Left forelimb (tissue), 1 donor: ENCODE results near the gene TRMT2A.

ENCODE experiments used
- DNase-seq: peaks from one replicate; pipeline ENCODE4 v3.0.0-alpha.2; 2018; ENCODE audit warnings: low spot score

Gene TRMT2A

DNA sequence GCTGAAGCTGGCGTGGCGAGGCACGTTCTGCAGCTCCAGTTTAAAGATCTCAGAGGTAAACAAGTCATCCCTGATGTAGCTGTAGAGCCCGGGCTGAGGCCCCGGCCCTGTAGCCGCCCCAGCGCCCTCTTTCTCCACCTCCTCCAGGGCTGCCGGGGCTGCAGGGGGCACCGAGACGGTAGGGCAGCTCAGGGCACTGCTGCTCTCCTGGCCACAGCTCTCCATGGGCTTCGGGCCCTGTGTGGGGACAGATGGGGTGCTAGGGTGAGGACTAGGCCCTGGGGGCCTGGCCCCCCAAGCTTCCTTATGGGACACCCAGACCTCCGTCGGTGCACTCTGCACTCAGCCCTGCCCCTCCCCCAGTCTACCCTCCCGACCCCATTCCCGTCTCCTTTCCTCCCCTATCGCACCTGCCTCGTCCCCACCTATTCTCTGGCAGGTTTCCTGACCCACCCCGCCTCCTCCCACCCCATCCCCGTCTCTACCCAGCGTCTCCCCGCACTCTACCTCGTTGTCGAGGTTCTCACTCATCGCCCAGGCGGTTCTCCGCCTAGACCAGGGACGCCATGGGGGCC lies 563 bp downstream of the TRMT2A start:
- no peak for DNase-seq

DNA sequence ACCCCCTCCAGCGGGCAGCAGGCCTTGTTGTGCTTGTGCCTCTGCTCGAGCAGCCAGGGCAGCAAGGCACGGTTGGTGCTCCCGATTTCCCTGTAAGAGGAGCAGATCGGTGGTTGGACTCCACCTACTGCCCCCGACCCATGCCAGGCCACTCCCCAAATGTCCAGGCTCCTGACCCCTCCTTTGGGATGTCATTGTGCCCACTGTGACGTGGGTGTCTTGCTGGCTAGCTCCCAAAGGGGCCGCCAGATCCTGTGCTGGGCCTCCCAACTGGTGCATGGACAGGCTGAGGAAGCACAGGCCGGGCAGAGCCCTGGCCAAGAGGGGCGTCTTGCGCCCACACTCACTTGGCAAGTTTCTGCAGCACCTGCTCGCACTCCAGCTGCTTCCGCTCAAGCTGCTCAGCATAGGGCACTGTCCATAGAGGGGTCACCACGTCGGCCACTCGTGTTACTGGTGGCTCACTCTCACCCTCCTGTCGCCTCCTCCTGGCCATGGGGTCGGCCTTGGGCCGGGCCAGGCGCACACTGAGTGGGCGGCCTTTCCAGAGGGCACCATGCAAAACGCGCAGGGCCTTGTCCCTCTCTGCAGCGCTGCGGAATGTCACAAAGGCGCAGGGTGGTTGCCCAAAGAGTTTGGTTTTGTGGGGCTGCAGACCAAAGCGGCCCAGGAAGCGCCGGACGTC lies 1.2 kb downstream of the TRMT2A start, which contains the start of gene RANBP1:
TSS of gene RANBP1 (plus strand) at position 414 of the 685 bp plus-strand sequence. CDS start at position 495, 81 bp downstream.
- no peak for DNase-seq

DNA sequence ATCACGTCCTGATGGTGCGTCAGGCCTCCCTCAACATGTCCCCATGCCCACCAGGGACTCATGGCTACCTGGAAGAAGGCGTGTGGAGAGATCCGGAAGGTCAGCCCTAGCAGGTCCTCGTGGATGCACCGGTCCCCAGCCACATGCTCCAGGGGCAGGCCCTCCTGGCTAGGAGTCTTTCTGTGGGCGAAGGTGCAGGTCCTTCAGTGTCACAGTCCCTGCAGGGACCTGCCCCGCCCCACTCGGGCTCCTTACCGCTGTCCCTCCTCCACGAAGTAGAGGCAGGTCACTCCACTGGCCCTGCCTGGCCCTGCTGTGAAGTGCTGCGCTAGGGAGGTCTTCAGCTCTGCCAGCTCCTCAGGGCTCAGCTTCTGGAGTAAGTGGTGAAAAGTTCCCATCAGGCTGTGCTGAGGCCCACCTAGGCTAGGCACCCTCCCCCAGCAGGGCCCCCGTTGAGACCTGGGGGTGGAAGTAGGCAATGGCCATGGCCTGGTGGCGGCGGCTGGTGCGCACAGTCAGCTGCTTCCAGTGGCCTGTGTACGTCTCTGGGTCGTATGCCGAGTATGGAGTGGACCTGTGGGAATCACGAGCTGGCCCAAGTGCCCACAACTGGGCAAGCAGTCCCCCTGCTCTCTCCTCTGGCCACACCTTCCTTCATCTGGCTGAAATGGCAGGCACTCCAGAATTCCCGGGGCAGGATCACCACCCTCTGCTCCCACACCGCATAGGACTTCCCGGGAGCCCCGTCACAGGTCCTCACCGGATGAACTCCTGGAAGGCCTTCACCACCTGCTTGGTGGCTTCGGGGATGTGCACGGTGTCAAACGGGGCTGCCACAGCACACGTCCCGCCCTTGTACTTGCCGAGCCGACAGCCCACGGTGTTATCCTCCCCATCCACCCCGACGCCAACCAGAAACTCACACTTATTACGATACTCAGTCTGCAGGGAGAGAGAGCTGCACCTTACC lies 2.2 kb downstream of the TRMT2A start:
- no peak for DNase-seq

DNA sequence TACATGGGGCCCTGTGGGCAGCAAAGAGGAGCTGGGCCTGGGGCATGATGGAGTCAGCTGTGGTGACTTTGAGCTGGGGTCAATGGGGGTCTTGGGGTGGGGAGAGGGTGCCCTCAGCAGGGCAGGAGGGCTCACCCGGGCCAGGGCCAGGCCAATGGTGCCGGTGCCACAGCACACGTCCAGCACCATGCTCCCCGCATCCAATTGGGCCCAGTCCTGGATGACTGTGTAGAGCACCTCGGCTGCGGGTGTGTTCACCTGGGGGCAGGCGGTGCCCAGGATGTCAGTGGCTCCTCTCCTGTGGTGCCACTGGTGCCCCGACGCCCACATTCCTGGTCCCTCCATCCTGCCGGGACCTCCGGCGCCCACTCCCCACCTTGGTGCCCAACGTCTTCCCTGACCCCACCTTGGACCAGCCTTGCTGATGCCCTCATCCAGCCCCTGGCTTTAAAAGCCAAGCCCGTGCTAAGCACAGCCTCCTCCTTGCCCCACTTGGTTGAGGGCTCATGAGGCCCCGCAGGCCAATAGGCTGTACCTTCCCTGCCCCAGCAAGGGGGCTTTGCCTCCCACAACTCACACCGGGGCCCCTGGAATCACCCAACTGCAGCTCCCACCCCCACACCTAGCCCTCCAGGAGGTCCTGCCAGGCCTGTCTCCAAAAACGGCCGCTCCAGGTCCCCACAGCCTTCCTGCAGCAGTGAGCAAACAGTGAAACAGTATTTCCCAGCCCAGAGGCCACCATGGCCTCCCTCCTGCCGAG lies 3.3 kb downstream of the TRMT2A start:
- DNase-seq: no peak

DNA sequence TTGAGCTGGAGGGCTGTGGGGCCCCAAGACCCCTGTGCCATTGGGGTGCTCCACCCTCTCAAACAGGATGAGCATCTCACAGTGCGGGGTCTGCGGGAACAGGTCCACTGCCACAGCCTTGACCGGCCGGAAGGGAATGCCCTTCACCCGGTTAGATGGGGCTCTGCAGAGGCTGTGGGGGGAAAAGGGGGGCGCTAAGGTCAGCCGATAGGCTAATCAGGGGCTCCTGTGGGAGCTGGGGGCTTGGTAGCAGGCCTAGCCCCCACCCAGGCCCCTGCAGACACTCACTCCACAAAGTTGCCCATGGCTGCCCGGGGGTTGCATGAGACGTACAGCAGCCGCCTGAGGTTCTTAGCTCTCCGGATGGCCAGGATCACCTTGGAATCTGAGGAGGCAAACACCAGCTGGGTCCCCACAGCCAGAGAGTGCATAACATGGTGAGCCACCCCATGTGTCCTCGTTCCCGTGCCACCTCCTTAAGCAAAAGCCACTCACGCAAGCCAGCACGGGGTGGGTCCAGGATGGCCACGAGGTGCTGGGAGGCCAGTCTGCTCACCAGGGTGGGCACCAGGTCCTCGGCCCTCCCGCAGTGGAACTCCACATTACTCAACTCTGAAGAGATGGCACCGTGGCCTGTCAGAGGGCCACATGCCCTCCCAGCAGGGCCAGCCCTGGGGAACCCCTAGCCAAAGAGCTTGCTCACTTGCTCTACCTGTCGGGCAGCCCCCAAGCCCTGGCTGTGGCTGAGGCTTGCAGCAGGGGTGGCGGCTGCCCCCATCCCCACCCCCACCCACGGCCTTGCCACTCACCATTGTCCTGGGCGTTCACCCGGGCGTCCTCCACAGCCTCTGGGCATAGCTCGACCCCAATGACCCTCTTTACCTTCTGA lies 4.2 kb downstream of the TRMT2A start:
- DNase-seq: no peak

DNA sequence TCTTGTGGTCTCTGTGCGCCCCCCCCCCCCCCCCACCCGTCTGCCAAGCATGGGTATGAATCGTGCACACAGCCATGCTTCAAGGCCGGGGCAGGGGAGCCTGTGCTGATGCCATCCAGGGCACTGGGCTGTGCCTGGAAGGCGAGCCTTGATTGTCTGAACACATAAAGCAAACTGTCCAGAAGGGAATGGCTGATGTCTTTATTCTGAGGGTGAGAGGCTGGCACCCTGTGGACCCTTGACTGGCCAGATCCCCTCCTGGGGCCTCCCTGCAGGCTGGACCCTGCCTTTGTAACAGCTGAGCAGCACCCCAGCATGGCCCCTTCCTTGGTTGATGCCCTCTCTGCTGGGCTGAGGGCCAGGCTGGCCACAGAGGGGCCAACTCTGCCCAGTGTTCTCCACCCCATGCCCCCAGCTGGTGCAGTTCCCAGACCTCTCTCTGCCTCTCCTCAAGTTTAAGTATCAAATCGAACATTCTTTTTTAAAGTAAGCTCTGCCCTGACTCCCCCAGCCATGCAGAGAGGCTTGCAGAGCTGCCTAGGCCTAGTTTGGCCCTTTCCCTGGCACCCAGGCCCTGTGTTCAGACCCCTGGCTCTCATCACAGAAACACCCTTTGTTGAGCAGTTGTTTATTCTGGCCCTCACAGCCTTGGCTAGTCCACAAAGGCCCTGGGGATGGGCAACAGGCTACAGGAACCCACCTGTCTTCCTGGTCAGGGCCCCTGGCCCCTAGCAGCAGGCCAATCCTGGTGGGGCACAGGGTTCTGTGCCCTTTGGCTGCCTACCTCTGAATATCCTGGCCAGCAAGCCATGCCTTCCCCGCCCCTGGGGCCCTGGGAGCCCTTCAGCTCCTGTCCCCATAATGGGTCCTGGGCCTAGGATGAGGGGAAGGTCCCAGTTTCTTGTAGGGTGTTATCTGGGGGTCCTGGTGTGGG lies 5.1 kb downstream of the TRMT2A start:
- no peak for DNase-seq

GRCh38 chr22:20111045-20111688 lies 5.9 kb downstream of the TRMT2A start:
- DNase-seq: no peak

DNA sequence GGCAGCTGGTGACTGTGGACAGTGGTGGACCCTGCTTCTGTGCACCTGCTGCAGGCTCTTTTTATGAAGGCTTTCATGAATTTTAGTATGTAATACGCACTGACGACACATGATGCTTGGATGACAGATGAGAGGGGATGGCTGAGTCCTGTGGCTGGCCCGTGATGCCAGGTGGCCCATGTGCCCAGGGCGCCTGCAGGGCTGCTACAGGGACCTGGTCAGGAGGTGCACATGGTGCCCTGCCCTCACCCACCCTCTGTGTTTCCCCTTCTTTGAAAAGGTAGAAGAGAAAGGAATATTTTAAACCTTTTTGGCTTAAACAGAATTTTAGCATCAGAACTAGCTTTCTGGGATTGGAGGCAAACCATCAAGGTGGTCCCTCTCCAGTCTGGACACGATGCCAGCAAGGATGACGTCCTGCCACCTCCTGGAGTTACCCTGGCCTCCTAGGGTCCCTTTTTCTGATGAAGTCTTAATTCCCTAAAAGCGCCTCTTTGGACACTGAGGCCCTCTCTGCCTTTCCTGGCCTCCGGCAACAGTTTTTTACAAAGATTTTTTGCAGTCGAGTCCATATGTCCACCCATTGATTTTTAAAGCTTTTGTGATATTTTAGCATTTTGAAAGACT lies 6.6 kb downstream of the TRMT2A start:
- no peak for DNase-seq

DNA sequence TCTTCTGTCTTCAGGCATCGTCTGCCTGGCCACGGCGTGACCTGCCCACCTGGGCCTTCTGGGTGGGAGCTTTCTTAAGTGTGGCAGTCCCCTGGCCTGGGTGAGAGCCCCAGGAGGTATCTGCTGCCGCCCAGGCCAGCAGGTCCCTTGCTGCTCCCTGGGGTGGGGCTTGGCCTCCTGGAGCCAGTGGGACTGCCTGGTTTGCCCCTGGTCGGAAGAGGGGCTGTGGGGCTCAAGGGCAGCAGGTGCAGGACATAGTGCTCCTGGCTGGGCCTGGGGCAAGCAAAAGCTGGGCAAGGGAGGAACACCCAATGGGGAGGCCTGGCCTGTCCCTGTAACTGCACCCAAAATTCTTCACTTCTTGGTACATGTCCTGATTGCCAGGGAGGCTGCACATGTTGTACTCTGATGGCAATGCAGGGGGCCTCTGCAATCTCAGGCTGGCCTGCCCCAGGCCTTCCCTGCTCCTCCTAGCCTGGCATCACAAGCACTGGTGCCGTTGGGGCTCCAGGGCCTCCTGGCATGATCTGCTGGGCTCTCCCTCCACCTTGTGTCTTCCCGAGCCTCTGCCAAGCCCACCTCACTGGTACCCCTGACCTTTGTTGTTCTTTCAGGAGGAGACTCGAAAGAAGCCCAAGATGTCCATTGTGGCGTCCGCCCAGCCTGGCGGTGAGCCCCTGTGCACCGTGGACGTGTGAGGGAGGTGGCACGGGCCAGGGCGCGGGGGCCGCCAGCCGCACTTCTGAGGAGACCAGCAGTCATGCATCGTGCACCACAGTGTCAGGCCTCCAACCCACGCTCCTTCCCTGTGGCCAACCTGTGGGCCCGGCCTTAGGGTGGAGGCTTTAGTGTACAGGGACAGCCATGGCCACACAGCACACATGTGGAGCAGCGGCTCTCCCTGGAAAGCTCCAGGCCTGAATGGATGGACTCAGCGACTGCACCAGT lies 7.3 kb downstream of the TRMT2A start:
- DNase-seq: no peak

DNA sequence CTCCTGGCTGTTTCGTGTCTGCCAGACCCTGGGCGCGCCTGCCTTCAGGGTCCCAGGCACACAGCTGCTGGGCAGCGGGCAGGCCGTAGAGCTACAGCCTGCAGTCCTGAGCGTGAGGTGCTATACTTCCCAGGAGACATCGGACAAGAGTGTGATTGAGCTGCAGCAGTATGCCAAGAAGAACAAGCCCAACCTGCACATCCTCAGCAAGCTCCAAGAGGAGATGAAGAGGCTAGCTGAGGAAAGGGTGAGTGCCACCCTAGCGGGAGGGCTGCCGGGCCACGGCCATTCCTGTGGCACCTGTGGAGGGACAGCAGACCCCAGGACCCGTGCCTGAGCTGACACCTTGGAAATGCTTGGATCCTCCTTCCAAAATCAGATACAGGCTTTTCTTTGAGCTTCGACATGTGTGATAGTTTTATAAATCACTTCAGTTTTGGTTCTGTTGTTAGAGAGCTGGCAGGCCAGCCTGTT lies 8.2 kb downstream of the TRMT2A start:
- DNase-seq: no peak

- DNase-seq: no peak
Observed at GRCh38 chr22:20107951-20108756, 8.9 kb downstream of the TRMT2A start.

GRCh38 chr22:20107471-20107901 lies 9.5 kb downstream of the TRMT2A start:
- DNase-seq: no peak

- DNase-seq: no peak
Observed at GRCh38 chr22:20106849-20107237, 10.2 kb downstream of the TRMT2A start.

DNA sequence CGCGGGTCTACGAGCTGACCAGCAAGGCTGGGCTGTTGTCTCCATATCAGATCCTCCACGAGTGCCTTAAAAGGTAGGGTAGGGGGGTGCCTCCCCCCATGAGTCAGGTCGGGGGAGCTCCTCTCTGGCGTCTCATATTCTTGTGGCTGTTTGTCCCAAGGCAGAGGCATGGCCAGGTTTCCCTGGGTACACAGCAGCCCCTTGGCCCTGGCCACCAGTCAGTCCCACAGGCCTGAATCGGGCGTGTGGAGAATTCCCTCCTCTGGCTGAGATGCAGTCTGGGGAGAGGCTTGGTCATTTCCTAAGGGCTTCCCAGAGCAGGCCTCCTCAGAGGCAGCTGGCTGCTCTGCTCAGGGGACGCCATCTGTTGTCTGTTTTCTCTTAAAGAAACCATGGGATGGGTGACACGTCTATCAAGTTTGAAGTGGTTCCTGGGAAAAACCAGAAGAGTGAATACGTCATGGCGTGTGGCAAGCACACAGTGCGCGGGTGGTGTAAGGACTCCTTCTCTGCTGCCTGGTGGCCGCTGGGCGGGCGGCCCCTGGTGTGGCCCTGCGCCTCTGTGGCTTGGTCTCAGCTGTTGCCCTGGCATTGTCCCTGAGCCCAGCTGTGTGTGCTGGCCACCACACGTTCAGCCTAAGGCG lies 10.7 kb downstream of the TRMT2A start:
- no peak for DNase-seq

DNA sequence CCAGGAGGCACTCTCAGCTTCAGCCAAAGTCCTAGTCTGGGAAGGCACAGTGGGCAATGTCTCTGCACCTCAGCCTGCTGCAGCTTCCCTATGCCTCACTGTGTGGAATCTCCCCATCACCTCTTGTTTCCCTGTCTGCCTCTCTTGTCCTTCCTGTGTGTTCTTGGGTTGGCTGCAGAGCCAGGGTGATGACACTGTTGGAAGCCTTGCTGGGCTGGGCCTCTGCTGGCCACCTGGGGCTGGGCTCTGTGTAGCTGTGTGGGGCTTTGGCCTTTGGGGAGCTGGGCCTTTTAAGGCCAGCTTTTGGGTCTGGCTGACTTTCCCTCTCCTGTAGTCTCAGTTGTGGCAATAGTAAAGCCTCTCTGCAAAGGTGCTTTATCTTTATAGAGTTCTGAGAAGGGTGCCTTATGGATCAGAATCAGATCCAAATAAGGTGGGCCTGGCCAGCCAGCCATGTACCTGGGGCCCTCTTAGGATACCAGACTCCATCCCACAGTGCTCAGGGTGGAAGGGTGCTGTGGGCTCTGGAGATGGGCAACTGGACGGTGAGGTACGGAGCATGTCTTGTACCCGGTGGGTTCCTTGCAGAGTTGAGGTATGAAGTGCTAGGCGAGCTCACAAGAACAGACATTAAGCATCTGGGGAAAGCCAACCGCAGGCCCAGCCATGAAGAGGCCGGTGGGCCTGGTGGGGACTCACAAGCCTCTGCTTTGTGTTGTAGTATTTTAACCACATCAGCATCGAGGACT lies 11.4 kb downstream of the TRMT2A start:
- no peak for DNase-seq
